GM23338 (cell line): ENCODE results near the gene TMEM187. TPM values are rescaled to one million over a fixed set of nuclear protein-coding genes. Genes with fewer than 3 reads are reported as not detected.

Experiments
- ATAC-seq: fragments of 200-7000 bp; cut with Tn5 transposase; 3 replicates; pipeline ENCODE4 v1.9.1; 2020
- DNase-seq: peaks from one replicate; pipeline ENCODE4 v3.0.0-alpha.2; 2015; ENCODE audit warnings: low spot score
- H2AFZ ChIP-seq: fragments of 200-600 bp; sonication (generic); 2 replicates; pipeline ENCODE4 v1.8.0; 2016; ENCODE audit warnings: antibody characterized with exemption, mild to moderate bottlenecking, moderate library complexity
- H3F3A ChIP-seq: fragments of 200-600 bp; sonication (generic); replicated peaks from 2 replicates; pipeline ENCODE4 v1.8.0; 2017; ENCODE audit warnings: antibody characterized with exemption, mixed run types, low read depth
- H3K27ac ChIP-seq: fragments of 200-600 bp; sonication (generic); 2 replicates; pipeline ENCODE4 v1.6.1; 2016; ENCODE audit warnings: low read depth
- H3K27me3 ChIP-seq: fragments of 200-600 bp; sonication (generic); 2 replicates; pipeline ENCODE4 v1.8.0; 2016; ENCODE audit warnings: mild to moderate bottlenecking, mixed run types, moderate library complexity; ENCODE audit not compliant: insufficient read depth
- H3K36me3 ChIP-seq: fragments of 200-600 bp; sonication (generic); 2 replicates; pipeline ENCODE4 v1.8.0; 2016; ENCODE audit warnings: mild to moderate bottlenecking; ENCODE audit not compliant: insufficient read depth
- H3K4me1 ChIP-seq: fragments of 200-600 bp; sonication (generic); 2 replicates; pipeline ENCODE4 v1.8.0; 2016; ENCODE audit warnings: mild to moderate bottlenecking, moderate library complexity; ENCODE audit not compliant: insufficient read depth
- H3K4me2 ChIP-seq: fragments of 200-600 bp; sonication (generic); 2 replicates; pipeline ENCODE4 v1.7.1; 2017; ENCODE audit warnings: mixed run types
- H3K4me3 ChIP-seq: fragments of 200-600 bp; sonication (generic); 2 replicates; pipeline ENCODE4 v1.6.1; 2016; ENCODE audit warnings: mixed run types
- H3K79me2 ChIP-seq: fragments of 200-600 bp; sonication (generic); replicated peaks from 2 replicates; pipeline ENCODE4 v1.8.0; 2017; ENCODE audit warnings: mild to moderate bottlenecking; ENCODE audit not compliant: insufficient read depth
- H3K9me2 ChIP-seq: fragments of 200-600 bp; sonication (generic); 2 replicates; pipeline ENCODE4 v1.8.0; 2017; ENCODE audit not compliant: insufficient read depth
- H4K20me1 ChIP-seq: fragments of 200-600 bp; sonication (generic); replicated peaks from 2 replicates; pipeline ENCODE4 v1.8.0; 2017; ENCODE audit warnings: mild to moderate bottlenecking; ENCODE audit not compliant: insufficient read depth
- H3K27ac Mint-ChIP-seq: 2 replicates; pipeline ENCODE4 v1.8.0; 2020; ENCODE audit warnings: inconsistent platforms, mild to moderate bottlenecking, moderate library complexity, mixed read lengths
- H3K27me3 Mint-ChIP-seq: 3 replicates; pipeline ENCODE4 v1.8.0; 2022; ENCODE audit warnings: low read depth, mild to moderate bottlenecking, moderate library complexity, mixed read lengths, inconsistent platforms; ENCODE audit not compliant: insufficient read depth, poor library complexity
- H3K36me3 Mint-ChIP-seq: 3 replicates; pipeline ENCODE4 v1.8.0; 2021; ENCODE audit warnings: low read depth, mild to moderate bottlenecking, inconsistent platforms, moderate library complexity, mixed read lengths
- H3K4me1 Mint-ChIP-seq: 3 replicates; pipeline ENCODE4 v1.8.0; 2020; ENCODE audit warnings: mild to moderate bottlenecking, inconsistent platforms, mixed read lengths
- H3K4me3 Mint-ChIP-seq: 3 replicates; pipeline ENCODE4 v1.8.0; 2021; ENCODE audit warnings: moderate library complexity, mild to moderate bottlenecking, inconsistent platforms, mixed read lengths
- H3K9me3 Mint-ChIP-seq: 3 replicates; pipeline ENCODE4 v1.8.0; 2020; ENCODE audit warnings: moderate library complexity, mild to moderate bottlenecking, inconsistent platforms, mixed read lengths
- CREB1 ChIP-seq: fragments of 250-450 bp; sonication (Bioruptor Pico); IDR thresholded peaks from 2 replicates; pipeline ENCODE4 v1.5.0; 2020; ENCODE audit warnings: low read depth, mild to moderate bottlenecking, moderate library complexity
- CTCF ChIP-seq, 2 experiments: fragments of 200-600 bp in 1 of 2; sonication (generic) in 1 of 2; conservative IDR thresholded peaks; 2 replicates each; pipeline versions ENCODE4 v1.5.1 to v1.6.1; 2016 to 2017; ENCODE audit warnings: antibody characterized with exemption in 2 of 2, low read depth in 2 of 2, mild to moderate bottlenecking in 2 of 2, moderate library complexity in 1 of 2
- ETS1 ChIP-seq: IDR thresholded peaks from 2 replicates; pipeline ENCODE4 v1.6.1; 2016; ENCODE audit warnings: antibody characterized with exemption
- EZH2 ChIP-seq: fragments of 200-600 bp; sonication (generic); IDR thresholded peaks from one replicate; pipeline ENCODE4 v1.8.0; 2017; ENCODE audit warnings: antibody characterized with exemption, mild to moderate bottlenecking, low read depth; ENCODE audit not compliant: unreplicated experiment
- EZH2phosphoT487 ChIP-seq: fragments of 200-600 bp; sonication (generic); IDR thresholded peaks from one replicate; pipeline ENCODE4 v1.8.1; 2018; ENCODE audit warnings: antibody characterized with exemption; ENCODE audit not compliant: unreplicated experiment
- JUNB ChIP-seq: IDR thresholded peaks from one replicate; pipeline ENCODE4 v1.6.1; 2016; ENCODE audit warnings: antibody characterized with exemption; ENCODE audit not compliant: unreplicated experiment
- NANOG ChIP-seq: IDR thresholded peaks from 2 replicates; pipeline ENCODE4 v1.6.1; 2016; ENCODE audit warnings: antibody characterized with exemption, borderline replicate concordance
- POLR2AphosphoS5 ChIP-seq: IDR thresholded peaks from 2 replicates; pipeline ENCODE4 v1.6.1; 2016; ENCODE audit warnings: antibody characterized with exemption, low read depth
- REST ChIP-seq: IDR thresholded peaks from one replicate; pipeline ENCODE4 v1.6.1; 2018; ENCODE audit warnings: antibody characterized with exemption; ENCODE audit not compliant: unreplicated experiment
- STAT1 ChIP-seq: IDR thresholded peaks from one replicate; pipeline ENCODE4 v1.6.1; 2016; ENCODE audit warnings: antibody characterized with exemption; ENCODE audit not compliant: unreplicated experiment
- ZNF114 ChIP-seq: fragments of 250-450 bp; sonication (Bioruptor Pico); IDR thresholded peaks from 2 replicates; pipeline ENCODE4 v1.5.0; 2020; ENCODE audit warnings: mild to moderate bottlenecking, moderate library complexity
- ZNF331 ChIP-seq: fragments of 250-450 bp; sonication (Bioruptor Pico); IDR thresholded peaks from 2 replicates; pipeline ENCODE4 v1.5.0; 2020; ENCODE audit warnings: low read depth, mild to moderate bottlenecking, moderate library complexity
- polyA plus RNA-seq: library from polyadenylated mRNA; unstranded; fragments of >200 nt; fragmentation: Nextera tagmentation; extraction: Ambion mirVana; gene quantifications from 2 replicates; pipeline ENCODE4 v1.2.1, GENCODE V29; 2016
- total RNA-seq: library from RNA; depleted of rRNA; stranded (reverse); fragments of >200 nt; shearing (Covaris generic); gene quantifications from 2 replicates; pipeline ENCODE4 v1.2.3, GENCODE V29; 2014

The TMEM187 gene
- total and polyA plus RNA-seq, 2 experiments from 2014 or later = 2.5 to 4.4 TPM

GRCh38 chrX:154027022-154027402 is 54.5 kb downstream of the TMEM187 start (continued):
- TF ChIP-seq CTCF (conservative IDR thresholded peaks at IDR 0.05; ENCODE audit: low read depth in 2 of 2) (no peak), POLR2AphosphoS5 (no peak), STAT1 (no peak), ETS1 (no peak), JUNB (no peak), REST (no peak), CREB1 (CRISPR knock-in tag) (no peak)

- H3K36me3 Mint-ChIP-seq = peaks cover 25% of the 10 kb centered on the region; the same call in 2 of the 3 replicates
- ATAC-seq (no peak), DNase-seq (no peak)
- H3K4me3 Mint-ChIP-seq = no peak overlapping the region
- no peaks in the 10 kb centered on the region for H3K79me2 ChIP-seq
- TF ChIP-seq ZNF114 (no peak), REST (no peak), ETS1 (no peak), POLR2AphosphoS5 (no peak), NANOG (no peak), JUNB (no peak), ZNF331 (CRISPR knock-in tag) (no peak), CREB1 (CRISPR knock-in tag) (no peak), EZH2 (no peak), EZH2phosphoT487 (no peak), STAT1 (no peak), CTCF (conservative IDR thresholded peaks at IDR 0.05; ENCODE audit: low read depth in 2 of 2) (no peak)
- H2AFZ ChIP-seq = no peak overlapping the region
- no peaks in the 10 kb centered on the region for H3K36me3 ChIP-seq
- no peak overlapping the region for H3K27ac Mint-ChIP-seq
- H3K27ac ChIP-seq = no peak overlapping the region
- H3K4me1 ChIP-seq = no peaks in the 10 kb centered on the region; the same call in 1 of the 2 replicates
- no peaks in the 10 kb centered on the region for H3K9me3 Mint-ChIP-seq
- no peaks in the 10 kb centered on the region for H3F3A ChIP-seq
- H3K27me3 Mint-ChIP-seq = peaks cover 10% of the 10 kb centered on the region
- no peaks in the 10 kb centered on the region for H4K20me1 ChIP-seq
- H3K4me1 Mint-ChIP-seq = peaks cover 27% of the 10 kb centered on the region
- no peak overlapping the region for H3K4me2 ChIP-seq
- H3K4me3 ChIP-seq = no peak overlapping the region
- no peaks in the 10 kb centered on the region for H3K9me2 ChIP-seq
- H3K27me3 ChIP-seq = no peaks in the 10 kb centered on the region
Observed at GRCh38 chrX:154027986-154028385, 55.4 kb downstream of the TMEM187 start.
